Epidermal melanocyte (primary cell): Measurements from ENCODE around the gene AGMO.
"Not testable (repeated sequence)": the region's sequence is repeated elsewhere in the genome, so short reads cannot be mapped to it uniquely, and the experiment has no call there.

Experiments
- DNase-seq: peaks from one replicate; pipeline ENCODE4 v3.0.0; 2011; ENCODE audit warnings: low spot score; ENCODE audit not compliant: insufficient read length

The AGMO gene

DNA sequence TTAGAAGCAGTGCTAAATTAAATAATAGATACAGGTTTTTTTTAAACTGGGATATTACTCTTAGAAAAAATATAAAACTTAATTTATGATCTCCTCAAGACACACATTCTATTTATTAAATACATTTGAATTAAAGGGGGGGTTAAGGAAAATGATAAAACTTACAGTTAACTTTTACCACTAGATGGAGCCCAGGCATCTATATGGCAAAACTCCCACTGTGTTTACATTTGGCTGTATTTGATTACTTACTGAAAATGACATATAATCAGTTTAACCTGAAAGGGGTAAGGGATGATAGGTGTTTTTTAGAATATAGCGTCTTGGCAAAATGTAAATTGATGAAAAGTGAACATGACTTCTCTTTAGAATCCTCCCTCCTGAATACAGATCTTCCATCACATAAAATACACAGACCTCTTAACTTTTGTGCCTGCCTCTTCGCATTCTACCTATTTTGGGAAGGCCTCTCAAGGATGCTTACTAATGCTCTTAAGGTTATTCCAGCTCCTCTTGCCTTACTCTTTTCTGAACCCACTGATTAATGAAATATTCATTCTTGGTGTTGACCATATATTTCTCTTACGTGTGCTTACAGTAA lies 235.7 kb downstream of the AGMO start:
- DNase-seq = no peak

DNA sequence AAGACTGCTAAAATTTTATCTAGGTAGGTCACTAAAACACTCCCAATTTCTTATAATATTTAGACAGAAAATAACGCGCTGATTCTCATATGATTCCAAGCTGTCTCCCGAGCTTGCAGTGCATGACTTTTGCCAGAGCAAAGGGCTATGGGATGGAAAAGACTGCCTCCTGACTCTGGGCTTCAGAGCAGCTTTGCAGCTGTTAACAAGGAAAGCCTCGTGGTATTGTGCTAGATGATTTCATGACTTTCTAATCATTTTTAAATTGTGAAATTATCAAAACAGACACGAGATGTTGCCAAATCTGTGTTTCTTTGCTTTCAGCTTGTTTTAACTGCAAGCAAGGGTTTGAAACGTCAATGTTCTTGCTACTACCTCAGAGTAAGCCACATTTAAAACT lies 238.3 kb downstream of the AGMO start:
- no peak for DNase-seq

DNA sequence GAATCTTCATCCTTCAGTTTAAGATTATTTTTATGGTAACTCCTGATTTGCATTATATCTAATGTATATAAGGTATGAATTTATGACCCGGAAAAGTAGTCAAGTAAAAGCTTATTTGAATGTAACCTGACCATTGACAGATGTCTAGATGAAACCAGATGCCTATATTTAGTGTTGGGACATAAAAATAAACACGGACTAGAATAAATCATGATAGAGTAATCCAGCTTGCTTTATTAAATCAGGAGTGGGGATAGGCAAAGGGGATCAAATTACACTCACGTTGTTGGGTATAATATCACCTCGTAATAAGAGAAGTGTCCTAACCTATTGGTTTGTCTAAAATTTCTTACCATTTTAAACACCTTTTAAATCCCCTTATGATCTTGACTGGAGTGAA lies 244.6 kb downstream of the AGMO start:
- DNase-seq = no peak

DNA sequence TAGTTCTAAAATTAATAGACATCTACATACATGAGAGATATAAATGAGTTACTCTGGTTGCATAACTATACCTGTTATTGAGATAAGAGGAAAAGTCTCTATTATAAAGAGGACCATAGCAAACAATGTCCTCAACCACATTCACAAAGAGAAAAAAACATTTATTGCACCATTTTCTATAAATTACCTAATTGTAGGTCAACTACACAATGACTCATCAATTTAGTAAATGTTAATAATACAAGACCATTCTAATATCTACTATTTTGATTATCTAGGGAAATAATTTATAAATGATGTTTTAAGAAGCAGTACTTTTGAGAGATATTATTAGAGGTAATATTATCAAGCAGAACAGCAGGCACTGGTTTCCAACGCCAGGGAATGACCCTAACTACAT lies 246.1 kb downstream of the AGMO start:
- no peak for DNase-seq

DNA sequence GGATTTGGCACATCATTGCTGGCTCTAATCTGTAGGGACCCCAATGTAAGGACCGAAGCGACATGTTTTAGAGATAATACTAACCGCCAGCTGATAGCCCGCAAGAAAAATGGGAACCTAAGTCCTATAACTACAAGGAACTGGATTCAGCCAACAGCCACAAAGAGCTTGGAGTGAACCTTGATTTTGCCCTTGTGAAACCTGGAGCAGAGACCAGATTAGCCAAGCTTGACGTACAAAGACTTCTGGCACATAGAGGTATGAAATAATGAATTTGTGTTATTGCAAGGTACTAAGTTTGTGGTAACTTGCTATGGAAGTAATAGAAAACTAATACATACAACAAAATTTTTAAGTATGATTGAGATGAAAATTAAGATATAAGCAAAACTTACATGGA lies 246.9 kb downstream of the AGMO start:
- DNase-seq = no peak

DNA sequence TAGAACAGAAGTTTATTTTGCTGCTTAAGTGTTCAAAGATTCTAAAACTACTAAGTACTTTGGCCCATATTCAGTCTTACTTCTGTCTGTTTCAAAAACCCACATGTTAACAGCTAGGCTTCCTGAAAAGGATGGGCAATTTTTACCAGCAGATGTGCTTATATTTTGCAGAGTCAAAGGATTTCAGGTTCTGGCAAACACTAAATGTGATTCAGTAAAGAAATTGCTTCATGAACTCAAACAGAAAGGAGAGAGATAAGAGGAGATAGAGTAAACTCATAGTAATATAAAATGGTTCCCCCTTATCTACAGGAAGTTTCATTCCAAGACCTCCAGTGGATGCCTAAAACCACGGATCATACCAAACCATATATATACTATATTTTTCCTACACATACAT lies 248.5 kb downstream of the AGMO start:
- no peak for DNase-seq

DNA sequence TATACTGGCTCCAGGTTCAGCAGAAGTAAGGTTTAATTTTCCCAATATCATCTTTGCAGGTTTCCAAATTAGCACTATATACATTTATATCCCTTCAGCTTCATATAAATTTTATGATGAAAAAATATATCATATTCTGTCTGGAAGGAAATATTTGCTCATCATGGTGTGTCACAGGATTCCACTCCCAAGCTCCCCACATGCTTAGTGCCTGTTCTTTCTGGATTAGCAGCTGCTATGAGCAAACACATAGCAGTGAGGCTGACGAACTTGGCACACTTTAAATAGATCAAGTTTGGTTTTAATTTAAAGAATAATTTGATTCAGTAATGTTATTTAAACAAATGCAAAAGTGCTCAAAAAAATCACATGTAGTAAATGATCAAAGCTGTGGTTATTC lies 251.9 kb downstream of the AGMO start:
- no peak for DNase-seq

DNA sequence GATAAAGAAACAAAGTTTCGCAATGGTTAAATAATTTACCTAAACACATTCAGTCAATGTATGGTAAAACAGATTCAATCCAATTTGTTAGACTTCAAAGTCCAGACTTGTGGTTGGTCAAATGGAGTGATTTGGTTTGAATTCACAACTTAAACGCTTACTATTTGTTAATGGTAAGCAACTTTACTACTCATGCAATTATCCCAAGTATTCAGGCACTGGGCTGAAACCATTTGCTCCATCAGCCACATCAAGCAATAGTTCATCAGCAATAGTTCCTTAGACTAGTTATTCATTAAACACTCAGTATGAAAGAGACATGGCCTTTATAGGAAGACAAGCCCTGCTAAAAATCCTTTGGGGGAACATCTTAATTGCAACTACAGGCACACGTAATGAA lies 253.0 kb downstream of the AGMO start:
- DNase-seq = no peak

DNA sequence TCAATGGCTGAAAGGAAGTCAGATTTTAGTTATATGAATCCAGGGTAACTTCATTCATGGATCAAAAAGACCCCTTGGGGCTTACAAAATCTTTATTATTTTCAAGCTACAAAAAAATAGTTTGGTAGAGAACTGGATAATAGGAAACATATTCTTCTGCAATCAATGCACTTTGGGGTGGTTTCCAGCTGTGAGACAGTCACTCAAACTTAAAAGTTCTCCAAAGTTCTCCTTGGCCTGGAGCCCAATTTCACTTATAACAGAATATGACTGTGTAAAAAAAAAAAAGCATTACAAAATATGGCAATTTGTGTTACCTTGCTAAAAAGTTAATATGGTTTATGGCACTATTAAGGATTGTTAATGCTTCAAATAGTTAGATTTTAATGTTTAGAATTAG lies 255.5 kb downstream of the AGMO start:
- no peak for DNase-seq

DNA sequence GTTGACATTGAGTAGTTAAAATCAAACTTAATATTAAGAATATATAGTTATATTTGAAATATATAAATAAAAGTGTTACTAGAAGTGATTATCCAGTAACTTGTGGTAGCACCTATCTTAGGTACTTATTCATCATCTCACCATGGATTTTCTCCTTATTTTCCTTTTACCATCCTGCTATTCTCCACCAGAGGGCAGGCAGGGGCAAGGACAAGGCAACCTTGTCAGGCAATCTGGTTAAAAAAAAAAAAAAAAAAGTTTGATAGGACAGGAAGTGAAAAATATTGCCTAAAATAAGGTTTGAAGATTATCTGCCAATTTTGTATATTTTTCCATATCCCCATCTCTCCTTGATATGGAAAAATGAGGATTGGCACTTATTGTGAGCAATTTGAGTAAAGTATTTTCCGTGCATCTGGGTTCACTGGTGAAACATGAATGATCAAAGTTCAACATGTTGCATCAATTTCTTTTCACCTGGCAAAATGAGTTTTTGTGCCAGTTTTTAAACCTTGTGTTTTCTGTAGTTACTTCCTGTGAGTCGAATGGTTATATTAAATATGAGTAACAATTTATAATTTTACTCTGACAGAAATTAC lies 256.7 kb downstream of the AGMO start:
- no peak for DNase-seq

DNA sequence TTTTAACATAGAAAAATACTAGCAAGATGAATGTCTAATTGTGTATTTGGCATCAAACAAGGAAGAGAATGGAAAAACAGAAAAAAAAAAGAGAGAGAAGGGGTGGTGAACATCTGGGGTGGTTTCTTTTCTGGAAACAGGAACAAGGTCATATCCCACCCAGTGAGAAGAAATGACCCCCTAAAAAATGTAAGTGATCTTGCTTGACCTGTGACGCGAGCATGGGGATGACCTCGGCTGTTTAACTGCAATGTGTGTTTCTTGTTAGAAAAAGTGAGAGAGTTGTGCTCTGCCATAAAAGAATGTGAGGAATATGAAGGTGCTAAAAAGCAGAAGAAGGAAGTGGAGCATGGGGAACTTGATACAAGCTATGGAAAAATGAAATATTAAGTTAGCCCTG lies 258.5 kb downstream of the AGMO start:
- DNase-seq = no peak

DNA sequence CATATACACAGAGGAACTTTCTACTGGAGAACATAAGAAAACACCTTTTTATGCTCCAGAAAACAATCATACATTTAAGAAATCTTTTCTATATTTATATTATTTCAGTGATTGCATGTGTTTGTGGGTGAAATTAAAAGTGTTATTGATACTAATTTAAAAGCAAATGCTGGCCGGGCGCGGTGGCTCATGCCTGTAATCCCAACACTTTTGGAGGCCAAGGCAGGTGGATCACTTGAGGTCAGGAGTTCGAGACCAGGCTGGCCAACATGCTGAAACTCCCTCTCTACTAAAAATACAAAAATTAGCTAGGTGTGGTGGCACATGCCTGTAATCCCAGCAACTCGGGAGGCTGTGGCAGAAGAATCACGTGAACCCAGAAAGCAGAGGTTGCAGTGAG lies 260.8 kb downstream of the AGMO start:
- DNase-seq = not testable (repeated sequence)

DNA sequence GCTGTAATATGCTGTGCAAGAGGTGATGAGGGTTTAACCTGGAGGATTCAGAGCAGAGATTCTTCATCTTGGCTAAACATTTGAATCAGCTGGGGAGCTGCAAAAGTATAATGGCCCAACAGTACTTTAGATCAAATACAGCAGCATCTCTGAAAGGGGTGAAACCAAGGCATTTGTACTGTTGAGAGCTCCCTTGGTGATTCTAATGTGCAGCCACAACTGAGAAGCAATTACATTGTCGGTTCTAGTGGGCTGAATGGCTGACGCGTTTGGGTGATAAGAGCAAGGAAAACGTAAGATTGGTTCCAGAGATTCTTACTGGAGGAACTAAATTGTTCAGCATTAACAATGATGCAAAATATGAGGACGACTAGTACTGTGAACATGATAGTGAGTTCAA lies 269.7 kb downstream of the AGMO start:
- no peak for DNase-seq

DNA sequence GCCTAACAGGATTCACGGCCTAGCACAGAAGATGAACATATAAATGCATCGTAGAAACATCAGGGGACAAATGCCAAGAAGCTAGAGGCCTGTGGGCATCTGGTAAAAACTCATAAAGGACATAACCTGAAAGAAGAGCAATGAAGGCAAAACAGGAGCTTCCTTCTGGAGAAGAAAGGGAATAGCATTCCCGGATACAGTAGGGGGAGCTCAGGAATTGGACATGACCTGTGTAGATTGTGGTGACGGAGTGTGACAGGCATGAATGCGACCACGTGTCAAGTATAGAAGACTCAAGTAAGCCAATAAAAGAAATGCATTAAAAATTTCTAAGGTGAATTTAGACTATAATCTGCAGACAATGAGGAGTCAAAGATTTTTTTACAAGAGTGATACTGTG lies 270.1 kb downstream of the AGMO start:
- no peak for DNase-seq

DNA sequence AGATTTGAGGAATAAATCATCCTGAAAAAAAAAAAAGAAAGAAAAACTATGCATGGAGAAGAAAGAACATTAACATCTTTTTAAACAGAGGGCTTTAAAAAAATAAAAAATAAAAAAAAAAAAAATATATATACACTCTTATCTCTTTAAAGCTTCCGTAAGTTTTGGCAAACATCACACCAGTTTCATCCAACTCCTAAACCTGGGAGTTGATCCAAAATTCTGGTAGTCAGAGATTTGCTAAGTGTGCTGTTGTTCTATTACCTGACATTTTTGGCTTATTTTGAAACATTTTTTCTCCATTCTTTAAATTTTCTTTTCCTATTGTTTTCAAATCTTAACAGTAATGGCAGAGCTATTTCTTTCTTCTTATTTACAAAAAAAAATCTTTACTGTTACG lies 273.1 kb downstream of the AGMO start:
- DNase-seq = no peak

DNA sequence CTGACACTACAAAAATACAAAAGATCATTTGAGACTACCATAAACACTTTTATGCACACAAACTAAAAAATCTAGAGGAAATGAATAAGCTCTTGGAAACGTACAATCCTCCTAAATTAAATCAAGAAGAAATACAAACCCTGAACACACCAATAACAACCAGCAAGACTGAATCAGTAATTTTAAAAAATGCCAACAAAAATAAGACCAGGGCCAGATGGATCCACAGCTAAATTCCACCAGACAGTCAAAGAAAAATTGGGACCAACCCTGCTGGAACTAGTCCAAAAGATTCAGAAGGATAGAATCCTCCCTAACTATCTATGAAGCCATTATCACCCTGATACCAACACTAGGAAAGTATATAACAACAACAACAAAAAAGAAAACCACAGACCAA lies 277.4 kb downstream of the AGMO start:
- DNase-seq = no peak

DNA sequence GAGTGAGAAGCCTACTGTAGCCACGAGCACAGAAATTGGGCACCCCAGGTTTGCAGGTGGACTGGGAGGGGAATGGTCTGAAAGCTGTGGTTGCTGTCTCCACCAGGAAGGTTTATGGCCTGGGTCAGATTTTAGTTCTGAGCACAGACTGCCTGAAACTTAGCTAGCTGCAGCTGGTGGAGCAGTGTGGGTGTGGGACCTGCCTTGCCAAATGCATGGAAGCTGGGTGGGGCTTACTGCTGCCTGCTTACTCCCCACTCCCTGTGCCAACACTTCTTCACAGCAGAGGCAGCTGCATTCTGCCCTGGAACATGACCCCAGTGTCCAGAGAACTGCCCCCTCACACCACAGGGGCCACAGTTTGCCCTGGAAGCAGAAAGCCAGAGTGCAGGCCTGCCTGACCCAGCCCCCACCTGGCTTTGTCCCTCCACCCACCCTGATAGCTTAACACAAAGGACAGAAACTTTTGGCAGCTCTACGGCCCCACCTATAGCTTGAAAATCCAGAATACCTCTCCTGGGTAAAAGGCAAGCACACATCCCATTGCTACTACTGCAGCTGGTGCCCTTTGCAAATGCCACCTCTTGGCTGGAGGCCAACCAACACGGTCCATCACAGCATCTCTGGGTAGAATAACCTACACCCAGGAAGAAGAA lies 281.6 kb downstream of the AGMO start:
- no peak for DNase-seq

DNA sequence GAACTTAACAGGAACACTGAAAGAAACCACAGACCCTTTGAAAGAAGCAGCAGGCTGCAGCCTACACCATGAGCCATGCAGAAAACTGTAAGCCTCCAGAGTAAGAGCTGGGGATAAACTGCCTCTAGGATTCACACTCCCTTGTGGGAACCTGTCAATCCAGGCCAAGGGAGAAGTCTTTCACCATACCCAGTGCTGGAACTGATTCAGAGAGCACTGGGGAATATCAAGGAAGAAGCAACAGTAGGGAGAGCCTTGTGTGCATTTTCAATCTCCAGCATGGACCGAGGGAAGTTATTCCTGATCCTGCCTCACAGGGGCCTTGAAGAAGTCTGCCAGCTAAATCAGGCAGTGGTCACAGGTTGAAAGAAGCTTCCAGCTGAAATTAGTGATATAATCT lies 282.2 kb downstream of the AGMO start:
- no peak for DNase-seq

DNA sequence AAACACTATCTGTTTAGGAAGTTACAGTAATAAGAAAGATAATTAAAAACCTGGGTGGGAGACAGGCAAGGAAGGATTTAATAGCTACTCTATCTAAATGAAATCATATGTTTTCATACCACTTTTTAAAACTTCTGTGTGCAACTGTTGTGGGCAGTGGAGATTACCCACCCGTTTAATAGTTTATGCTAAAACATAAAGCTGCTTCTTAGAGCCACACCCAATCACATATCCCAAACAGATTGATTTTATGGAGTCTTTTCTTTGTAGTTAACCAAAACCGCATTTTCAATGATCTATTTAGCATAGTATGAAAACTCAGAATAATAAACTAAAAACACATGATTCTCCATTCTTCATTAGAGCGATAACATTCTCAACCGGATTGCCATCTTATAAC lies 304.1 kb downstream of the AGMO start:
- DNase-seq = no peak

DNA sequence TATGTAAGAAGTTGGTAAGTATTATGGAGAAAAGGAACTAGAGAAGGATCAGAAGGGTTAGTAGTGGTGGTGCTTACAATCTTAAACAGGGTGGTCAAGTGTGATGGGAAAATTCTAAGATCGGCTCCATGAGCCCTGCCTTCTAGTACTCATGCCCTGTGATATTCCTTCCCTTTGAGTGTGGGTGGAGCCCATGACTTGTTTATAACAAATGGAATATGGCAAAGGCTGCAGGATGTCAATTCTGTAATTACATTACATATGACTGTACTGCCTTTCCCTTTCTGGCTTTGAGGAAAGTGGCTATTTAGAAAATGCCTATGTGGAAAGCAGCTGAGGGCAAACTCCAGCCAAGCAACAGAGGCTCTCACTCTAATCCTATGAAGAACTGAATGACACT lies 309.6 kb downstream of the AGMO start:
- DNase-seq = no peak

DNA sequence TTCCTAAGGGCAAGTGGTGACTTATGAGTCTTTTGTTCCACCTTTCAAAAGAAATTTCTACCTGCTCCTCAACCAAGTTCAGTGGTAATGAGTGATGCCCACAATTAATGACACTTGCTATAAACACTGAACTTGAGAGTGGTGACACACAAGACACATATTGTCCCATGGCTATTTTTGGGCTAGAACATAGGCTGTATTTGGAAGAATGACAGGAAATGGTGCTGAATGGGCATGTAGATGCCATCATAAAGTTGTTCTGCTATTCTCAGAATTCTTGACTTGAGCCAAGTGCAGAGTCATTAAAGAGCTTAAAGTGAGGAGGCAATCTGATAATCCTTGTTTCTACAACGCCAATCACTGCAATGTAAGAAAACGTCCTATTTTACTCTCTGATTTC lies 313.3 kb downstream of the AGMO start:
- DNase-seq = no peak

DNA sequence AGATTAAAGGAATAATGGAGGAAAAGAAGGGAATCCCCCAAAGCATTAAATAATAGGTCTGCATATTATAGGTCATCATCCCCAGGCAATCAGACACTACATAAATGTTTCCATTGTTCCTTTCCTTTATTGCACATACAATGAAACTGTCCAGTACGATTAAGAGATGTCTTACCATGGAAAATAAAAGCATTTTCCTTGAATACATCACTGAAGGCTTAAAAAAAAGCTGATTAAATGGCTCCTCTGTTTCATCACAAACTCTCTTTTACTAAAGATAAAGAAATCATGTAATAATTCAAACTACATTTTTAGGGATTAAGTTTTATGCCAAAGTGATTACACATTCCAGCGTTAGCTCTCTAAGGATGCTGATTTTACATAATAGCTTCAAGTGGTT lies 316.0 kb downstream of the AGMO start:
- DNase-seq = no peak

DNA sequence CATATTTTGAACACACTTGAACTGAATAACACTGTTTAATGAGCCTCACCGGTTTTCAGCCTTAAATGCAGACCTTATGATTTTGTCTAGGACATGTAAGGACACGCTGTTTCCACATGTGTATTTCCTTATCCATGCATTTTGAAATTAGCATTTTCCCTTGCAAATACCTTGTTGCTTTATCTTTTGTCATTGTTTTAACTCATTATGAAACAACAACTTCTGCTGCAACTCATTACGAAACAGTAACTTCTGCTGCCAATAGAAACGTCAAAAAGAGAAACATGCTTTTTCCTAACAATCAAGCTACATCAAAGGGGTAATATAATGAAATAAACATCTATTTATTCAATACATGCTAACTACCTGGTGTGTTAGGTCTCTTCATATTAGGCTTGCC lies 322.0 kb downstream of the AGMO start:
- DNase-seq = no peak
